Esophagus muscularis mucosa (tissue), 3 donors: Measurements from ENCODE around the gene LRRC4B.

Experiments used
- CTCF ChIP-seq, 3 experiments: fragments of 200-600 bp in 2 of 3; fragments of 450-650 bp in 1 of 3; sonication (generic) in 2 of 3; IDR thresholded peaks; one replicate each; pipeline ENCODE4 v1.5.1; 2017 to 2019; ENCODE audit warnings: antibody characterized with exemption in 3 of 3, mild to moderate bottlenecking in 2 of 3, moderate library complexity in 1 of 3
- POLR2AphosphoS5 ChIP-seq, 2 donors: sonication (generic); formaldehyde crosslinking; IDR thresholded peaks; one replicate each; pipeline ENCODE4 v1.6.1; 2017; ENCODE audit warnings: antibody characterized with exemption in 2 of 2

GRCh38 chr19:50515168-50515561 lies 53.1 kb downstream of the LRRC4B start:
- no peak for TF ChIP-seq CTCF (IDR thresholded peaks at IDR 0.05)
- no peak for TF ChIP-seq POLR2AphosphoS5 (IDR thresholded peaks at IDR 0.05)
